IPS-15b (cell line): ENCODE results near the gene CD81.

Source experiments
- H3K27me3 ChIP-seq: one replicate; pipeline ENCODE4 v1.6.1; 2013; ENCODE audit warnings: low read length; ENCODE audit not compliant: control insufficient read depth, insufficient read depth
- H3K36me3 ChIP-seq: one replicate; pipeline ENCODE4 v1.6.1; 2013; ENCODE audit warnings: low read length; ENCODE audit not compliant: control insufficient read depth, insufficient read depth
- H3K4me1 ChIP-seq: one replicate; pipeline ENCODE4 v1.6.1; 2013; ENCODE audit warnings: mild to moderate bottlenecking, low read length; ENCODE audit not compliant: control insufficient read depth, insufficient read depth
- H3K4me3 ChIP-seq: one replicate; pipeline ENCODE4 v1.5.1; 2013; ENCODE audit warnings: low read depth, low read length
- H3K9ac ChIP-seq: one replicate; pipeline ENCODE4 v1.6.1; 2013; ENCODE audit warnings: low read depth, mild to moderate bottlenecking, low read length
- H3K9me3 ChIP-seq: one replicate; pipeline ENCODE4 v1.6.1; 2013; ENCODE audit warnings: mild to moderate bottlenecking, low read length; ENCODE audit not compliant: control insufficient read depth, insufficient read depth

The CD81 gene

GRCh38 chr11:2423157-2424025 lies 46.3 kb downstream of the CD81 start:
- H3K4me3 ChIP-seq, result no peak overlapping the region
- no peaks in the 10 kb centered on the region for H3K9me3 ChIP-seq
- no peaks in the 10 kb centered on the region for H3K36me3 ChIP-seq
- no peak overlapping the region for H3K9ac ChIP-seq
- no peaks in the 10 kb centered on the region for H3K27me3 ChIP-seq
- no peaks in the 10 kb centered on the region for H3K4me1 ChIP-seq

GRCh38 chr11:2424811-2425495 lies 47.8 kb downstream of the CD81 start:
- H3K27me3 ChIP-seq, result no peaks in the 10 kb centered on the region
- no peaks in the 10 kb centered on the region for H3K4me1 ChIP-seq
- H3K36me3 ChIP-seq, result no peaks in the 10 kb centered on the region
- no peaks in the 10 kb centered on the region for H3K9me3 ChIP-seq
- no peak overlapping the region for H3K4me3 ChIP-seq
- H3K9ac ChIP-seq, result no peak overlapping the region

- no peaks in the 10 kb centered on the region for H3K36me3 ChIP-seq
- H3K27me3 ChIP-seq, result no peaks in the 10 kb centered on the region
- no peak overlapping the region for H3K9ac ChIP-seq
- no peaks in the 10 kb centered on the region for H3K9me3 ChIP-seq
- H3K4me1 ChIP-seq, result no peaks in the 10 kb centered on the region
- H3K4me3 ChIP-seq, result no peak overlapping the region
These were observed 48.4 kb downstream of the CD81 start for GRCh38 chr11:2425506-2425905.

- H3K36me3 ChIP-seq, result no peaks in the 10 kb centered on the region
- no peaks in the 10 kb centered on the region for H3K4me1 ChIP-seq
- no peak overlapping the region for H3K9ac ChIP-seq
- no peak overlapping the region for H3K4me3 ChIP-seq
- H3K9me3 ChIP-seq, result no peaks in the 10 kb centered on the region
- H3K27me3 ChIP-seq, result no peaks in the 10 kb centered on the region
These were observed 49.1 kb downstream of the CD81 start for GRCh38 chr11:2426221-2426620.

GRCh38 chr11:2426826-2427521 lies 49.9 kb downstream of the CD81 start:
- Histone ChIP-seq H3K27me3 (no peaks in the 10 kb centered on the region), H3K4me3 (no peak overlapping the region), H3K4me1 (no peaks in the 10 kb centered on the region), H3K36me3 (no peaks in the 10 kb centered on the region), H3K9ac (no peak overlapping the region), H3K9me3 (no peaks in the 10 kb centered on the region)

- Histone ChIP-seq H3K27me3 (no peaks in the 10 kb centered on the region), H3K36me3 (no peaks in the 10 kb centered on the region), H3K4me1 (no peaks in the 10 kb centered on the region), H3K9ac (no peak overlapping the region), H3K4me3 (no peak overlapping the region), H3K9me3 (no peaks in the 10 kb centered on the region)
These were observed 50.7 kb downstream of the CD81 start for GRCh38 chr11:2427721-2428321.

- Histone ChIP-seq H3K4me1 (no peaks in the 10 kb centered on the region), H3K9ac (no peak overlapping the region), H3K9me3 (no peaks in the 10 kb centered on the region), H3K27me3 (no peaks in the 10 kb centered on the region), H3K4me3 (no peak overlapping the region), H3K36me3 (no peaks in the 10 kb centered on the region)
These were observed 51.2 kb downstream of the CD81 start for GRCh38 chr11:2428322-2428795.

GRCh38 chr11:2431395-2431794 lies 54.3 kb downstream of the CD81 start:
- no peaks in the 10 kb centered on the region for H3K9me3 ChIP-seq
- peaks cover 3% of the 10 kb centered on the region for H3K27me3 ChIP-seq
- no peak overlapping the region for H3K4me3 ChIP-seq
- H3K36me3 ChIP-seq, result no peaks in the 10 kb centered on the region
- no peaks in the 10 kb centered on the region for H3K4me1 ChIP-seq
- H3K9ac ChIP-seq, result no peak overlapping the region

GRCh38 chr11:2432171-2432621 lies 55.1 kb downstream of the CD81 start:
- H3K9me3 ChIP-seq, result no peaks in the 10 kb centered on the region
- no peak overlapping the region for H3K4me3 ChIP-seq
- H3K4me1 ChIP-seq, result no peaks in the 10 kb centered on the region
- H3K9ac ChIP-seq, result no peak overlapping the region
- H3K27me3 ChIP-seq, result peaks cover 3% of the 10 kb centered on the region
- H3K36me3 ChIP-seq, result no peaks in the 10 kb centered on the region

GRCh38 chr11:2432628-2433071 lies 55.5 kb downstream of the CD81 start:
- H3K9ac ChIP-seq, result no peak overlapping the region

More at GRCh38 chr11:2432628-2433071, 55.5 kb downstream of the CD81 start:
- H3K9me3 ChIP-seq, result no peaks in the 10 kb centered on the region
- H3K4me3 ChIP-seq, result no peak overlapping the region
- H3K27me3 ChIP-seq, result peaks cover 3% of the 10 kb centered on the region
- H3K4me1 ChIP-seq, result no peaks in the 10 kb centered on the region
- no peaks in the 10 kb centered on the region for H3K36me3 ChIP-seq
